HG02943 (cell line): Measurements from ENCODE around the gene CDH8.
"Not testable (repeated sequence)": the region's sequence is repeated elsewhere in the genome, so short reads cannot be mapped to it uniquely, and the experiment has no call there.

Experiments used
- ATAC-seq: cut with Tn5 transposase; IDR thresholded peaks from one replicate; pipeline ENCODE4 v1.9.1; 2021; ENCODE audit warnings: mild to moderate bottlenecking, low read depth, moderate library complexity; ENCODE audit not compliant: unreplicated experiment

Gene CDH8

GRCh38 chr16:61872778-61873119 lies 163.5 kb downstream of the CDH8 start:
- no peak for ATAC-seq

DNA sequence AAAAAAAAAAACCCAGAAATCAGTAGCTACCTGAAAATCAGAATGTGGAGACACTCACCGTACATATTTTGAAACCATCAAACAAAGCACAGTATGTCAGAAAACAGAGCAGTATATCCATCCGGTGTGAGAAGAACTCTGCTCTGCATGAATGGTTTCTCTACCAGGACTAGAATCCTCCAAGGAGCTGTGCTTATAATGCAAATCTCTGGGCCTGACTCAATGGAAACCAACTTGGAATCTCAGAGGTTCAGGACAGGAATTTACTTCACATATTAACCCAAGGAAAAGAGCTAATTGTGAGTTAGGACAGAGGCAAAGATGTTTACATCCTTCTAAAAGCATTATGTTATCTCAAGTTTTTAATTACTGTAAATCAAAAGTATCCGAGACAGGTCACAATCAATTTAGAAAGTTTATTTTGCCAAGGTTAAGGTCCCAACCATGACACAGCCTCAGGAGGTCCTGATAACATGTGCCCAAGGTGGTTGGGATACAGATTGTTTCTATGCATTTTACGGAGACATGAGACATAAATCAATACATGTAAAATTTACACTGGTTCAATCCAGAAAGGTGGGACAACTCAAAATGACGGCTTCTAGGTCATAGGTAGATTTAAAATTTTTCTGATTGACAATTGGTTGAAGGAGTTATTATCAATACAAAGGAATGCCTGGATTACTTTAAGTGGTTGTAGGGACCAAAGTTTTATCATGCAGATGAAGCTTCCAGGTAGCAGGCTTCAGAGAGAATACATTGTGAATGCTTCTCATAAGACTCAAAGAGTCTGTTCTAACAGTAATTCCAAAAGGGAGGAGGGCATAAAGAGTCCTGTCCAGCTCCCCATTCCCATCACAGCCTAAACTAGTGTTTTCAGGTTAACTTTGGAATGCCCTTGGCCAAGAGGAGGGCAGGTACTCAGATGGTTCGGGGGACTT lies 164.1 kb downstream of the CDH8 start:
- ATAC-seq: no peak

DNA sequence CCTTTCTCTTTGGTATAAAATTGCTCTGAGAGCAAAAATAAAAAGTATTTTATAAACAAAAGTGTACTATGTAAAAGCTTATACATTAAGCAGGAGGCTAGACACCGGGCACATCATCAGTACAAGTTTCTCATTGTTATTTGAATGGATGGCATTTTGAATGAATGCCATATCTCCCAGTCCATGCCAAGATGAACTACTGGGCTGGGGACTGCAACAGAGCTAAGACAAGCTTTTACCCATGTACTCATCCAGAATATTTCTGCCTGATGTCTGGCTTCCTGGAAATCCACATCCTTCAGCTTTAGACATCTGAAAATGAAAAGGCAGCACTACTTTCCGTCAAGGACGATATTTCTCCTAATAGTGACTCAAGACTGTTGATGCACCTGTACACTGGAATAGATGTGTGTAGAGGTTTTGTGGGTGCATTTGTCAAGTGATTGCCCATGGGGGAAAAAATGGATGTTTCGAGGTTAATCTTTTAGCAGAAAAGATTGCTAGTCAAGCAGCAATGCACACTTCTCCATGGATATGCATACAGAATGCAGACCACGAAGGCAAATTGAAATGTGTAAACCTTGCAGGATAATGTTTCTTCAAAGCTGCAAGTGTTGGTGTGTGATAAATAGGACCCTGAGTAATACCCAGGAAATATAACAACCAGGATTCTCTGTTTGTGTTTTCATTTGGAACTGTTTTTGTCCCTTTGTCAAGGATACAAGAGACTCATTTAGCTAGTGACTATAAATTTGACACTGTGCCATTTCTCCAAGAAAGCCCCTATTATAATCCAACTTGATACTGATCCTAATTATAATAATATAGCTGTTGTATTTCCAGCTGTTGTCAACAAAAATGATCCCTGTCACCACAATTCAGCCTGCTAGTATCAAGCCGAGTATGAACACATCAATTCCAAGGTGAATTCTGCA lies 173.8 kb downstream of the CDH8 start:
- ATAC-seq: no peak

DNA sequence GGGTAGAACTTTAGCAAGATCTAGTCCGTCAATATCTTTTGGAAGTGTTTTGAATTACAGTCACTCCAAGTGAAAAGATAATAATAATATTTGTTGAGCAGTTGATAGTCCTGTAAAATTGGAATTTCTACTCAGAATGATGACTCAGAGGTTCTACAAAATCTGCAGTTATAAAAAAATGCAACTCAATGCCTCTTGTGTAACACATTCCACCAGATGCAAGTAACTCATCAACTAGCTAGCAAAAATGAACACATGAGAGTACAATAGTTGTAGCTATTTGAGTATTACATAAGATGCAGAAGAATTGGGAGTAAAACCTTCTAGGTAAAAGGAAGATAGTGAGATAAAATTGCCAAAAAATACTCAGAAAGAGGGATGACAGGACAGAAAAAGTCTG lies 177.2 kb downstream of the CDH8 start:
- no peak for ATAC-seq

GRCh38 chr16:61842666-61843065 lies 193.6 kb downstream of the CDH8 start:
- no peak for ATAC-seq

DNA sequence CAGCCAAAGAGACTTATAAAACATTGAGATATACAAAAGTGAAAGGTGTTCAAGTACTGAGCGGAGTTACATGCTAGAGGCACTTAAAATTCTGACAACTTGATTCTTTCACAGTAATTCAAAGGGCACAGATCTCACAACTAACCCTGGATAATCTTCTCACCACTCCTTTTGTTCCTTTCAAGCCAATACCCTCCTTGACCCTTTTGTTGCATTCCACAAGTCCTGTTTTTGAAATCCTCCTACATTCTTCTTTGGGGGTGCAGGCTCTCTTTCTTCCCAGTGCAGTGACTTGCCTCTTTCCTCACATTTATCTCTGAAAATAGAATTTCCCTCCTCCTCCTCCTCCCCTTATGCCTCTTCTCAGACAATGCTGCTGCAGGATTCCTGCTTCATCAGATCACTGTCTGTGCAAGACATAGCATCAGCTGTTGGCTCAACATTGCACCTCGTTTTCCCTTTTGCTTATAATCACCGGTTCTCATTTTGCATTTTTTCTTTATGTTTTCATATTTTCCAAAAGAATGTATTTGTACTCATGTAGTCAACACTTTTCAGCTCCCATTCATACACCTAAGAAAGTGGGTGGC lies 199.3 kb downstream of the CDH8 start:
- no peak for ATAC-seq

DNA sequence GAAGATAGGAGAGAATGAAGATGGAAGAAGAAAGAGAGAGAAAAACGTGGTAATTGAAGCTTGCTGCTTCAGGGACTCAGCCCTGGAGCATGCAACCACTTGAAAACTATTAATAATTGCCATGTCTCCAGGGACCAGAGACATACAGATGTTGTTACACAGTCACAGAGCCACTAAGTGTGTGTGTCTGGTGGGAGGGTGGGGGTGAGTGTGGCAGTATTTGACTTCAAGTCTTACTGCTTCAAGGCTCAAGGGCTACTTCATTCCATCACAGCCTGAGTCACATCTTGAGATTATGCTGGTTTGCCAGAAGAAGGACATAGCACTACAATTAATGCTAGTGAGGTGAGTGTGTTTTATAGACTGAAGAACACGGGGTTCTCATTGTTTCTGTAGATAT lies 202.2 kb downstream of the CDH8 start:
- ATAC-seq: no peak

DNA sequence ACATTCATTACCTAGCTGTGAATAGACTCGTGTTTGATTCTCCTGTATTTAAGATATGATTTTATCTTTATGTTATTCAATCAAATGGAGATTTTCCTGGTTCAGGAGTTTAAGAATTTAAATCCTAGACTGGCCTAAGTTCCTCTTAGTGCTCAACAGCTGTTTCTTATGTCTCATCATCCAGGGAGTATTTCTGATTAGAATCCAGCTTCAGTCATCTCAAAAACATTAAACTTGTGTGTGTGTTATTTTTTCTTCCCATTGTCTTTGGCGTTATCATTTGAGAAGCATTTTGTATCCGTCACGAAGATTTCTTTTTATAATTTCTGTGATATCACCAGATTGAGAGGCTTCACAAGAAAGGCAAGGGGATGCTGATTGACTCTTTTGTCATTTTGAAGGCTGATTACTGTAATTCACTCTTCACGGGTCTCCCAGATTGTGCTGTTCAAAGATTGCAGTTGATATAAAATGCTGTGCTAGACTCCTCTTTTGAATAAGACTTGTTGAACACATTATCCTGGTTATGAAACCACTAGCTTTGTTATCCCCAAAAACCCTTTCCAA lies 204.8 kb downstream of the CDH8 start:
- no peak for ATAC-seq

DNA sequence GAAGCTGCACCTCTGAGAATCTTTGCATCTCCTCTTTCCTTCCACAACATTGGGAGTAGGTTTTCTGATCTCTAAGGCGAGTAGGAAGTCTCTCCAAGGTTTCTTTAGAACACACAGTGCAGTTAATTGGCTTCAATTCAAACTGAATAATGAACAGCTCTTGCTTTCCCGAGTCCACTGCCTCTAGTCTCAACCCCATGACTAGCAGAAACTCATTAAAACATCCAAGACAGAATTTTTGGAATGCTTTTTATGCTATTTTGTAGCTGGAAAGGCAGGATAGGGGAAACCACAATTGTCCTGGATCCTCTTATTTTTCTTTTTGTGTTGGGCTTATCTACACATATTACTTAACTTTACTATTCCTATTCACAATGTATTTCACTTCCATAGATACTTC lies 206.6 kb downstream of the CDH8 start:
- no peak for ATAC-seq

GRCh38 chr16:61823326-61823725 lies 212.9 kb downstream of the CDH8 start:
- no peak for ATAC-seq

GRCh38 chr16:61820820-61821219 lies 215.4 kb downstream of the CDH8 start:
- ATAC-seq: no peak

DNA sequence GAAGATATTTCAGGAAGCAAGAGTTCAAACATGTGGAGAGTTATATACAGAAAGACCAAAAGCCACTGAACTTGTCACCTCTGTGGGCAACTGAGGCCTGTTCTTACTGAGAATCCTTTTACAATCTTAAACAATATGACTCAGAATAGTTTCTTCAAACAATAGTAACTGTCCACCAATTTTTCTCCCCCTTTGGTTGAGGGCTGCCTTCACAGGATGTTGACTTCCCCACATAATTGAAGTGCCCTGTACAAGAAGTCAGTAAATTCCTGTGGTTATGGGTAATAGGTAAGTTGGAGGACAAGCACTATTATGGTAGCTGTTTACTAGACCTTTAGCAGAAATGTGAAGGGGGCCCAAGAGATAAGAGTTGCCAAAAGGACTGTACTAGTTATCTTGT lies 215.8 kb downstream of the CDH8 start:
- ATAC-seq: no peak

GRCh38 chr16:61818850-61819249 lies 217.4 kb downstream of the CDH8 start:
- ATAC-seq: no peak

- ATAC-seq: no peak
Measured at GRCh38 chr16:61817583-61818278, 218.5 kb downstream of the CDH8 start.

- no peak for ATAC-seq
Measured at GRCh38 chr16:61814726-61815347, 221.4 kb downstream of the CDH8 start.

DNA sequence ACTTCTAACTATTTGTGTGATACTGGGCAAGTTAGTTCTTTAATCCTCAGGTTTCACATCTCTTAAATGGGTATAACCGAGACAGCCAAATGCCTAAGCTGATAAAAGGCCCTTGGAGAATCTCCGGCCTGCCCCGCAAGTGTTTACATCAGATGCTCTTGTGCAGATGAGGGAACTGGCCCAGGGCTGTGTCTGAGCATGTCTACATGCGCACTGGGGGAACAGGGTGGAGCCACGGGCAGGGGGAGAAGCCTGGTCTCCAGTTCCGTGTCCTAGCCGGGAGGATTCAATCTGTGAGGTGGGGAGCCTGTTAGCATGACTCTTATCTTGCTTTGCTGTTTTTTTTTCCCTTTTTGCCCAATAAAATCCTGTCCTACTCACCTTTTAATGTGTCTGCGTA lies 222.9 kb downstream of the CDH8 start:
- ATAC-seq: no peak

GRCh38 chr16:61812251-61812650 lies 224.0 kb downstream of the CDH8 start:
- no peak for ATAC-seq

DNA sequence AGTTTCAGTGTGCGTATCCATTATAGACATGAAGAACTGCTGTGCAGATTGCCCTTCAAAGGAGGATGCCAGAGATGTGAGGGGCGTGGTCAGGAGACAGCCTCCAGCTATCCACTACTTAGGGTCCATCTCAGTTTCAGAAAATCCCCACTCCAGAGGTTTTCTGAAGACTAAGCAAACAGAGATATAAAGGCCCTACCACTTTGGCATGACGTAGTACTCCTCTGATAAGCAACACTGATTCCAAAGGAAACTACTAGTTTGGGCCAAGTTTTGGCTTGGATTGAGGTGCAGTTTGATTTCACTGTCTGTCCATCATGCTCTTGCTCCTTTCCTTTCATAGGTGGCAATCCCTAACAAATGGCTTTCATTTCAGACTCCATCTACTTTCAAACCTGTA lies 228.7 kb downstream of the CDH8 start:
- ATAC-seq: no peak

DNA sequence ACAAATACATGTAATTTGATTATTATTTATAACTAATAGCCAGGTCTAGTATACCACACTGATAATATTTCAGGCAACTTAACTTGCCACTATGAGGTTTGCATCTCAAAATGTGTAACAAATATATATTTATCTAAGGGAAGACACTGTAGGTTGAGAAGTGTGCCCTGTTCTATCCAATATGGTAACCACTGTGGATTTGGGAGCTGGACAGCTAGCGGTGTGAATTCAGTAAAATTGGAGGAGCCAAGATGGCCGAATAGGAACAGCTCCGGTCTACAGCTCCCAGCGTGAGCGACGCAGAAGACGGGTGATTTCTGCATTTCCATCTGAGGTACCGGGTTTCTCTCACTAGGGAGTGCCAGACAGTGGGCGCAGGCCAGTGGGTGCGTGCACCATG lies 235.0 kb downstream of the CDH8 start:
- ATAC-seq: not testable (repeated sequence)

DNA sequence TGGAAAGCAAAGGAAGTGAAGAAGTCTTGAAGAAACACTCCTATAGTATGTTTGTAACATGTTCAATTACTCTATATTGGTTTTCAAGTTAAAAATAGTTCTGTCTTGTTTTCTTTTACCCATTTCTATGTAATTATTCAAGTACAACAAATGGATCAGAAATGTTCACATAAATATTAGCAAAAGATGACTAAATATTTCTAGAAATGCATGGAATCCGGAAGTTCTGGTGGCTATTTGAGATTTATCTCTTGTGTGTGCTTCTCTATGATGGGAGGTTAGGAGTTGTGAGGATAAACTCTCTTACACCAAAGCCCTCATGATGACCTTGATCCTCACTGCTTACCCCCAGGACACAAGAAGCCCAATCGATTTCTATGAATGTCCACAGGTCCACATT lies 237.5 kb downstream of the CDH8 start:
- ATAC-seq: no peak
